RWPE2 (cell line): Measurements from ENCODE around the gene CCSER1.

Experiments
- ATAC-seq: fragments of 200-7000 bp; cut with Tn5 transposase; 3 replicates; pipeline ENCODE4 v1.9.1; 2021; ENCODE audit warnings: low read depth
- DNase-seq: peaks from one replicate; pipeline ENCODE4 v3.0.0-alpha.2; 2020; ENCODE audit warnings: low spot score
- H3K27ac ChIP-seq: fragments of 450-650 bp; 2 replicates; pipeline ENCODE4 v1.5.1; 2017; ENCODE audit warnings: mild to moderate bottlenecking; ENCODE audit not compliant: poor library complexity, severe bottlenecking
- H3K27me3 ChIP-seq: fragments of 250-450 bp; sonication (Bioruptor Pico); 2 replicates; pipeline ENCODE4 v1.5.1; 2021; ENCODE audit warnings: mild to moderate bottlenecking, moderate library complexity; ENCODE audit not compliant: insufficient read depth, poor library complexity, severe bottlenecking
- H3K36me3 ChIP-seq: fragments of 250-450 bp; sonication (Bioruptor Pico); 2 replicates; pipeline ENCODE4 v1.5.1; 2020; ENCODE audit warnings: low read depth, mild to moderate bottlenecking, moderate library complexity
- H3K4me1 ChIP-seq: fragments of 250-450 bp; sonication (Bioruptor Pico); 2 replicates; pipeline ENCODE4 v1.5.1; 2021; ENCODE audit warnings: mild to moderate bottlenecking, moderate library complexity; ENCODE audit not compliant: insufficient read depth, poor library complexity, severe bottlenecking
- H3K4me3 ChIP-seq: fragments of 250-450 bp; sonication (Bioruptor Pico); 2 replicates; pipeline ENCODE4 v1.5.1; 2021; ENCODE audit warnings: mild to moderate bottlenecking, moderate library complexity; ENCODE audit not compliant: severe bottlenecking
- H3K9me3 ChIP-seq: fragments of 250-450 bp; sonication (Bioruptor Pico); 2 replicates; pipeline ENCODE4 v1.5.1; 2021; ENCODE audit warnings: mild to moderate bottlenecking, moderate library complexity; ENCODE audit not compliant: severe bottlenecking
- TF ChIP-seq, protein P1 (sequence below): fragments of 450-650 bp; IDR thresholded peaks from one replicate; pipeline ENCODE4 v1.5.1; 2017; ENCODE audit warnings: mild to moderate bottlenecking, moderate library complexity; ENCODE audit not compliant: poor library complexity, severe bottlenecking

Gene CCSER1

GRCh38 chr4:90648311-90648710 lies 521.1 kb downstream of the CCSER1 start:
- no peaks in the 10 kb centered on the region for H3K36me3 ChIP-seq
- no peak for DNase-seq
- no peak for ATAC-seq
- no peaks in the 10 kb centered on the region for H3K27me3 ChIP-seq
- no peak overlapping the region for H3K27ac ChIP-seq
- TF ChIP-seq, protein P1, sequence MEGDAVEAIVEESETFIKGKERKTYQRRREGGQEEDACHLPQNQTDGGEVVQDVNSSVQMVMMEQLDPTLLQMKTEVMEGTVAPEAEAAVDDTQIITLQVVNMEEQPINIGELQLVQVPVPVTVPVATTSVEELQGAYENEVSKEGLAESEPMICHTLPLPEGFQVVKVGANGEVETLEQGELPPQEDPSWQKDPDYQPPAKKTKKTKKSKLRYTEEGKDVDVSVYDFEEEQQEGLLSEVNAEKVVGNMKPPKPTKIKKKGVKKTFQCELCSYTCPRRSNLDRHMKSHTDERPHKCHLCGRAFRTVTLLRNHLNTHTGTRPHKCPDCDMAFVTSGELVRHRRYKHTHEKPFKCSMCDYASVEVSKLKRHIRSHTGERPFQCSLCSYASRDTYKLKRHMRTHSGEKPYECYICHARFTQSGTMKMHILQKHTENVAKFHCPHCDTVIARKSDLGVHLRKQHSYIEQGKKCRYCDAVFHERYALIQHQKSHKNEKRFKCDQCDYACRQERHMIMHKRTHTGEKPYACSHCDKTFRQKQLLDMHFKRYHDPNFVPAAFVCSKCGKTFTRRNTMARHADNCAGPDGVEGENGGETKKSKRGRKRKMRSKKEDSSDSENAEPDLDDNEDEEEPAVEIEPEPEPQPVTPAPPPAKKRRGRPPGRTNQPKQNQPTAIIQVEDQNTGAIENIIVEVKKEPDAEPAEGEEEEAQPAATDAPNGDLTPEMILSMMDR, result no peak
- H3K4me3 ChIP-seq, result no peak overlapping the region
- H3K9me3 ChIP-seq, result no peaks in the 10 kb centered on the region
- H3K4me1 ChIP-seq, result no peaks in the 10 kb centered on the region

DNA sequence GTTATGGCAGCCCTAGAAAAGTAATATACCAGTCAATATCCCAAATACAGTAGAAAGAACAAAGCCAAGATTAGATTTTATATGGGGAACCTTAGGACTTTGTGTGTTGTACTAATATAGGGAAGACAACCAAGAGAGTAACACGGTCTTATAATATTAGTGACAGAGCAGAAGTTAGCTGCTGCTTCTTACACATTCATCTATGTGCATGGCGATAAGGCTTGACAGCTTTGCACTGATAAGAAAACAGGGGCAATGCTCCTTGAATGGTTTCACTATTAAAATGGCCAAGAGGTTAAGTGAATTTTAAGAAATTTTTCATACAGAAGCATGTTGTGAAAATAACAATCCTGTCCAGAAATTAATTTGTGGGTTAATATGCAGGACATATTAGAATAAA lies 521.6 kb downstream of the CCSER1 start:
- Histone ChIP-seq H3K4me3 (no peak overlapping the region), H3K27ac (no peak overlapping the region), H3K36me3 (no peaks in the 10 kb centered on the region), H3K9me3 (no peaks in the 10 kb centered on the region), H3K27me3 (no peaks in the 10 kb centered on the region), H3K4me1 (no peaks in the 10 kb centered on the region)
- ATAC-seq, result no peak
- TF ChIP-seq, protein P1, result no peak
- DNase-seq, result no peak

DNA sequence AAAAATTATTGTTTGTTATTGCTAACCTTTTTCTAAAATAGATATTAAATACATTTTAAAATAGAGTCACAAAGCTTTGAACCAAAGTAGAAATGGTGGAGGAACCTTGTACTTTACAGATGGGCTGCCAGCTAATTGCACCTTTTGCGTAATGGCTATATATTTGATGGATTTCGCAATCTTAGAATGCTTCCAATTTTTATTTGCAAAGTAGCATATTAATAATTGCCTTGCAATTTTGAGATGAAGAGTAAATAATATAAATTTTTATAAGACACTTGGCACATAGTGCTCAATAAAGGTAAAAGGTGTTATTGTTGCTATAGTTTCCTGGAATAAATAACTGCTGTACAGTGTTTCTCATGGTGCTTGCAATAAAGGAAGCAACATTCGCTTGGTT lies 533.5 kb downstream of the CCSER1 start:
- Histone ChIP-seq H3K4me3 (no peak overlapping the region), H3K9me3 (no peaks in the 10 kb centered on the region), H3K27ac (no peak overlapping the region), H3K27me3 (no peaks in the 10 kb centered on the region), H3K36me3 (no peaks in the 10 kb centered on the region), H3K4me1 (no peaks in the 10 kb centered on the region)
- ATAC-seq, result no peak
- TF ChIP-seq, protein P1, result no peak
- no peak for DNase-seq

- ATAC-seq, result no peak
- Histone ChIP-seq H3K9me3 (peaks cover 2% of the 10 kb centered on the region), H3K27me3 (no peaks in the 10 kb centered on the region), H3K27ac (no peak overlapping the region), H3K4me1 (no peaks in the 10 kb centered on the region), H3K4me3 (no peak overlapping the region), H3K36me3 (no peaks in the 10 kb centered on the region)
- no peak for DNase-seq
- TF ChIP-seq, protein P1, result no peak
Observed at GRCh38 chr4:90670183-90670582, 543.0 kb downstream of the CCSER1 start.

DNA sequence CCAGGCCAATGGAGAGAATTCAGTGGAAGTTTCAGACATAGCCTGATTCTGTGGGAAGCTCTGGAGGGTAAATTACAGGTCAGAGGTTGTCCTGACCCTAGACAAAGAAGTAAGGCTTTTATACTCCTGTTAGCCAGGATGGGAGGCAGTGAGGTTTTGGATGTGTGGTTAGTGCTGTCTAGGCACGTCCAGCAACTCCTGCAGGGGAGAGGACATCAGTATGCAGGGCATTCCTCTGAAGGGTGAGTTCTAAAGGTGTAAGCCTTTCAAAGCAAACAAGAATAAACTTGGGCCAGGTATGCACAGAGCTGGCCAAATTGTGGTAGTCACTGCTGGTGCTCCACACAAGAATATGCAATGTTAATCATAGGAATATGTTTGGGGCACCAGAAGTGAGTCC lies 562.5 kb downstream of the CCSER1 start:
- Histone ChIP-seq H3K27me3 (no peaks in the 10 kb centered on the region), H3K9me3 (no peaks in the 10 kb centered on the region), H3K4me3 (no peak overlapping the region), H3K36me3 (no peaks in the 10 kb centered on the region), H3K27ac (peak overlapping the region; percentile 20), H3K4me1 (peaks cover 7% of the 10 kb centered on the region)
- peak; percentile 87 for ATAC-seq
- DNase-seq, result no peak
- TF ChIP-seq, protein P1, result no peak
